ENCODE data around the gene PDE3B.
"Not testable (repeated sequence)": the region's sequence is repeated elsewhere in the genome, so short reads cannot be mapped to it uniquely, and the experiment has no call there.

Gene PDE3B

GRCh38 chr11:14858404-14858803, 214.8 kb downstream of the PDE3B start:
- Histone ChIP-seq H3K36me3 (no peaks in the 10 kb centered on the region), H3K4me1 (no peaks in the 10 kb centered on the region), H3K27me3 (no peaks in the 10 kb centered on the region), H3K4me3 (ENCODE audit: low read depth, low read length) (no peak overlapping the region), H3K9me3 (no peaks in the 10 kb centered on the region)
- no peak for DNase-seq
- no peak for TF ChIP-seq CTCF (IDR thresholded peaks at IDR 0.05; ENCODE audit: low read depth, low read length)

GRCh38 chr11:14860511-14860910, 216.9 kb downstream of the PDE3B start:
- DNase-seq: no peak
- Histone ChIP-seq H3K4me3 (ENCODE audit: low read depth, low read length) (no peak overlapping the region), H3K27me3 (no peaks in the 10 kb centered on the region), H3K36me3 (no peaks in the 10 kb centered on the region), H3K4me1 (no peaks in the 10 kb centered on the region), H3K9me3 (no peaks in the 10 kb centered on the region)
- TF ChIP-seq CTCF (IDR thresholded peaks at IDR 0.05; ENCODE audit: low read depth, low read length): no peak

GRCh38 chr11:14861680-14862079, 218.1 kb downstream of the PDE3B start:
- no peaks in the 10 kb centered on the region for H3K9me3 ChIP-seq
- DNase-seq: no peak

GRCh38 chr11:14863775-14864174, 220.2 kb downstream of the PDE3B start:
- H3K4me3 ChIP-seq (ENCODE audit: low read depth, low read length); H3K36me3 ChIP-seq; H3K9me3 ChIP-seq; DNase-seq; H3K4me1 ChIP-seq; H3K27me3 ChIP-seq: not testable (repeated sequence)

More at GRCh38 chr11:14861680-14862079, 218.1 kb downstream of the PDE3B start:
- no peak for TF ChIP-seq CTCF (IDR thresholded peaks at IDR 0.05; ENCODE audit: low read depth, low read length)
- no peaks in the 10 kb centered on the region for H3K36me3 ChIP-seq
- no peaks in the 10 kb centered on the region for H3K4me1 ChIP-seq
- H3K4me3 ChIP-seq (ENCODE audit: low read depth, low read length): no peak overlapping the region
- no peaks in the 10 kb centered on the region for H3K27me3 ChIP-seq

GRCh38 chr11:14872032-14872431, 228.4 kb downstream of the PDE3B start:
- H3K4me3 ChIP-seq (ENCODE audit: low read depth, low read length): no peak overlapping the region
- no peaks in the 10 kb centered on the region for H3K9me3 ChIP-seq
- no peaks in the 10 kb centered on the region for H3K4me1 ChIP-seq
- no peaks in the 10 kb centered on the region for H3K27me3 ChIP-seq
- DNase-seq: no peak
- TF ChIP-seq CTCF (IDR thresholded peaks at IDR 0.05; ENCODE audit: low read depth, low read length): no peak
- no peaks in the 10 kb centered on the region for H3K36me3 ChIP-seq

- DNase-seq: no peak
- H3K9me3 ChIP-seq: no peaks in the 10 kb centered on the region
- no peaks in the 10 kb centered on the region for H3K4me1 ChIP-seq
- H3K36me3 ChIP-seq: no peaks in the 10 kb centered on the region
- no peaks in the 10 kb centered on the region for H3K27me3 ChIP-seq
- no peak for TF ChIP-seq CTCF (IDR thresholded peaks at IDR 0.05; ENCODE audit: low read depth, low read length)
- H3K4me3 ChIP-seq (ENCODE audit: low read depth, low read length): no peak overlapping the region
Measured at GRCh38 chr11:14873632-14874031, 230.0 kb downstream of the PDE3B start.

- TF ChIP-seq CTCF (IDR thresholded peaks at IDR 0.05; ENCODE audit: low read depth, low read length): no peak
- no peak for DNase-seq
- H3K36me3 ChIP-seq: no peaks in the 10 kb centered on the region
- H3K4me3 ChIP-seq (ENCODE audit: low read depth, low read length): no peak overlapping the region
- no peaks in the 10 kb centered on the region for H3K9me3 ChIP-seq
- H3K27me3 ChIP-seq: no peaks in the 10 kb centered on the region
- H3K4me1 ChIP-seq: no peaks in the 10 kb centered on the region
Measured at GRCh38 chr11:14875163-14875562, 231.6 kb downstream of the PDE3B start.

All from BE2C (cell line).